Fibroblast of mammary gland (primary cell): ENCODE data around the gene KREMEN1.

Source experiments
- DNase-seq: peaks from one replicate; pipeline ENCODE4 v3.0.0-alpha.2; 2010; ENCODE audit warnings: low read depth
- H3K4me3 ChIP-seq: 2 replicates; pipeline ENCODE4 v1.5.1; 2011; ENCODE audit warnings: low read depth, mild to moderate bottlenecking, low read length, moderate library complexity; ENCODE audit not compliant: control insufficient read depth
- TF ChIP-seq, protein P1 (sequence below): conservative IDR thresholded peaks from 2 replicates; pipeline ENCODE4 v1.5.1; 2011; ENCODE audit warnings: low read depth, low read length, inconsistent platforms; ENCODE audit not compliant: control insufficient read depth, insufficient read depth

Gene KREMEN1

DNA sequence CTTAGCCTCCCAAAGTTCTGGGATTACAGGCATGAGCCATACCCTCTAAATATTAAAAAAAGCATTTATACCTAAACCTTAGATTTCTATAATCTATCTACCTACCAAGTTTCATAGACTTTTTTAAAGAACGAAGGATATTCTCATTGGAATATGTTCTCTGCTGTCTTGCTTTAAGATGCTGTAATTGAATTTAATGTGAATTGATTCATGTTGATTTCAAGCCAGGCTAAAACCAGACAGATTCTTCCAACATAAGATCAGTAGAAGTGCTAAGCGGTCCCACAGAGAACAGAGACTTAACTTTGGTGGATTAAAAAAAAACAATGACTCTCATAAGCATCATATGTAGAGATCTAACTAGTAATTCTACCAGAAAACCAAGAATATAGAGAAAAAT lies 14.2 kb downstream of the KREMEN1 start:
- no peak for DNase-seq
- no peak overlapping the region for H3K4me3 ChIP-seq
- TF ChIP-seq, protein P1, sequence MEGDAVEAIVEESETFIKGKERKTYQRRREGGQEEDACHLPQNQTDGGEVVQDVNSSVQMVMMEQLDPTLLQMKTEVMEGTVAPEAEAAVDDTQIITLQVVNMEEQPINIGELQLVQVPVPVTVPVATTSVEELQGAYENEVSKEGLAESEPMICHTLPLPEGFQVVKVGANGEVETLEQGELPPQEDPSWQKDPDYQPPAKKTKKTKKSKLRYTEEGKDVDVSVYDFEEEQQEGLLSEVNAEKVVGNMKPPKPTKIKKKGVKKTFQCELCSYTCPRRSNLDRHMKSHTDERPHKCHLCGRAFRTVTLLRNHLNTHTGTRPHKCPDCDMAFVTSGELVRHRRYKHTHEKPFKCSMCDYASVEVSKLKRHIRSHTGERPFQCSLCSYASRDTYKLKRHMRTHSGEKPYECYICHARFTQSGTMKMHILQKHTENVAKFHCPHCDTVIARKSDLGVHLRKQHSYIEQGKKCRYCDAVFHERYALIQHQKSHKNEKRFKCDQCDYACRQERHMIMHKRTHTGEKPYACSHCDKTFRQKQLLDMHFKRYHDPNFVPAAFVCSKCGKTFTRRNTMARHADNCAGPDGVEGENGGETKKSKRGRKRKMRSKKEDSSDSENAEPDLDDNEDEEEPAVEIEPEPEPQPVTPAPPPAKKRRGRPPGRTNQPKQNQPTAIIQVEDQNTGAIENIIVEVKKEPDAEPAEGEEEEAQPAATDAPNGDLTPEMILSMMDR, result no peak

DNA sequence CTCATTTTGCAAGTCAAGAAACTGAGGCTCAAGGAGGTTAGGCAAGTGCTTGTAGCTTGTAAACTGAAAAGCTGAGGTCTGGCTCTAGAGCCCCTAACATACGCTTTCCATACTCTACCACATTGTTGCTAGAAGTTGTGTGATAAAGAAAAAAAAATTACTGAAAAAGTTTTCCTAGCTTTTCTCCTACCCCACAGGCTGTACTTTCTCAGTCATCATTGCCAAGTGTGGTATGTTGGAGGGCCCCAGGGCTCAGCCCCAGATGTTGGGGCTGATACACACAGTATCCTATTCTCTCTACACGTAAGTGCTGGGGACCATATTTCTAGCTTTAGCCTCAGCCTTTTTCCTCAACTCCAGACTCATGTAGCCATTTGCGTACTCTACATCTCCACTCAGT lies 16.0 kb downstream of the KREMEN1 start:
- no peak overlapping the region for H3K4me3 ChIP-seq
- TF ChIP-seq, protein P1, result no peak
- DNase-seq, result no peak

DNA sequence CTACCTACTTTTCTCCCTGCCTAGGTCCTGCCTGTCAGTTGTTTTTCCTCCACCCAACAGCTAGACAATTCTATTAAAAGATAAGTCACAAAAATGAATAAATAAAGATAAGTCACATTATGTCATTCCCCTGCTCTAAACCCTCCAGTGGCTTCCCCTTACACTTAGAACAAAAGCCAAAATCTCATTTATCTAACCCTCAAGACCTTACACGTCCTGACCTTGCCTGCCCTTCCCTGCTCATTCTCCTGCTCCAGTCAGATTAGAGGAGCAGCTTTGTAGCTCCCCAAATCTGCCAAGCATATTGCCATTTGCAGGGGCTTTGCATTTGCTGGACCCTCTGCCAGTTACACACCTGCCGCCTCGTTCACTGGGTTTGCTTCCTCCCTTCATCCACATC lies 16.7 kb downstream of the KREMEN1 start:
- no peak overlapping the region for H3K4me3 ChIP-seq
- DNase-seq, result no peak

DNA sequence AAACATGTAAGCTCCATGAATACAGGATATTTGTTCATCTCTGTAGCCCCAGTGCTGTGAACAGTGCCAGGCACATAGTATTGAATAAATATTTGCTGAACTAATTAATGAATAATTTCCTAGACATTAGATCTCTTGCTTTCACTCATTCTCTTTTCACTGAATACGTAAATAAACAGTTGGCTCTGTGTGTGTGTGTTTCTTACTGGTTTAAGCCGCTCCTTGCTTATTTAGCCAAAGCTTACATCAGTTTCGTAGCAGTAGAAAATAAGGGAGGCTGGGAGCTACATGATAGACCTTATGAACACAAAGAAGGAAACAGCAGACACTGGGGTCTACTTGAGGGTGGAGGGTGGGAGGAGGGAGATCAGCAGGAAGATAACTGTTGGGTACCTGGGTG lies 17.2 kb downstream of the KREMEN1 start:
- no peak overlapping the region for H3K4me3 ChIP-seq
- TF ChIP-seq, protein P1, result no peak
- no peak for DNase-seq

More for the DNA sequence above, 16.7 kb downstream of the KREMEN1 start:
- TF ChIP-seq, protein P1, result no peak

DNA sequence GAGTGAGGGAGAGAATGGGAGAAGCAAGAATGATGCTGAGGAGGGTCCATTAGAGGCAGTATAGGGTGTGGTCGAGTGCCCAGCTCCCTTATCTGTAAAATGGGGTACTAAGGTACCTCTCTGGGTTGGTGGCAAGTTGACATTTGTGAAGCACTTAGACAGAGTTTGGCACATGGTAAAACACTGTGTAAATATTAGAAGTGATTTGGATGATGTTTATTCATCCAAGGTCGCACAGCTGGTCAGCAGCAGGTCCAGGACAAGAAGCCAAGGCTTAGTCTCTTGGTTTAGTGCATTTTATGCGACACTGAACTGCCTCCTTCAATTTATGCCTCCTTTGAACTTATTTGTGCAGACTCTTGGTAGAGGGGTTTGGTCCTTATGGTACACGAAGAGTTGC lies 19.4 kb downstream of the KREMEN1 start:
- no peak overlapping the region for H3K4me3 ChIP-seq
- TF ChIP-seq, protein P1, result no peak
- no peak for DNase-seq

DNA sequence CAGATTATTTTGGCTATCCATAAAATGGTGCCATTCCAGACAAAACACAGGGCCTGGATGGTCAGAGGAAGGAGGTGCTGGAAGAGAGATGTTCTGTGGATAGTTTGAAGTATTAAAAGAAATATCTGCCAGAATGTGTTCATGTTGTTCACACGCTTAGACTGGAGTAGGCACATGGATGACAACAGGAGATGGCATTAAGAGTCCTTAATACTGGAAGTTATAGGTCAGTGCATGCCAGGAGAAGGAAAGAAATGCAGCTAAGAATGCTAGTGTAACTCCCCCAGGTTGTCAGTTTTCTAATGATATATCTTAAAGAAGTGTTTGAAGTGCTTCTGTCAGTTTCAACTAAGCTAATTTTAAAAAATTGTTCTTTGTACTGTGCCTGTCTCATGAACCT lies 20.2 kb downstream of the KREMEN1 start:
- DNase-seq, result no peak

More for the DNA sequence above, 20.2 kb downstream of the KREMEN1 start:
- no peak overlapping the region for H3K4me3 ChIP-seq
- TF ChIP-seq, protein P1, result no peak
